PC-3 (cell line): ENCODE measurements around the gene CLEC2L.

Experiments used
- EZH2phosphoT487 ChIP-seq: fragments of 300-600 bp; sonication (generic); IDR thresholded peaks from 2 replicates; pipeline ENCODE4 v1.6.1; 2018; ENCODE audit warnings: mild to moderate bottlenecking, antibody characterized with exemption, low read length, borderline replicate concordance
- TF ChIP-seq, protein P1 (sequence below): fragments of 300-600 bp; sonication (generic); conservative IDR thresholded peaks from 2 replicates; pipeline ENCODE4 v1.5.1; 2017; ENCODE audit warnings: antibody characterized with exemption, low read depth, mild to moderate bottlenecking, low read length

DNA sequence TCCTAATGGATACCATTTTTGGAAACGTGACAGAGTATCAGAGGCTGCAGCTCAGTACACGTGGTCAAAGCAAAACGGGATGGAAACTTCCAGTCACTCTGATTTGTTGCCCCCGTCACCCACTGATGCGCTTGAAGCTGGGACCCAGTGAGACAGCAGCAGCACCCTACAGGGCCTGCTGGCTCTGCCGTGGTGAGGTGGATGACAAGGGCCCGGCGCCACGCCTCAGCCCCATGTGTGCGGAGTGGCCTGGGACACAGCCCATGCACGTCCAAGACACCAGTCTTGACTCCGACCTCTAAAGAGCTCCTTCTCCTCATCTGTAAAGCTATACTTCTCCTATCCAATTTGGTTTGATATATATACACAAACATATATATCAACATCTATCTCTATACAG, 39.0 kb downstream of the CLEC2L start:
- TF ChIP-seq EZH2phosphoT487 = no peak
- TF ChIP-seq, protein P1, sequence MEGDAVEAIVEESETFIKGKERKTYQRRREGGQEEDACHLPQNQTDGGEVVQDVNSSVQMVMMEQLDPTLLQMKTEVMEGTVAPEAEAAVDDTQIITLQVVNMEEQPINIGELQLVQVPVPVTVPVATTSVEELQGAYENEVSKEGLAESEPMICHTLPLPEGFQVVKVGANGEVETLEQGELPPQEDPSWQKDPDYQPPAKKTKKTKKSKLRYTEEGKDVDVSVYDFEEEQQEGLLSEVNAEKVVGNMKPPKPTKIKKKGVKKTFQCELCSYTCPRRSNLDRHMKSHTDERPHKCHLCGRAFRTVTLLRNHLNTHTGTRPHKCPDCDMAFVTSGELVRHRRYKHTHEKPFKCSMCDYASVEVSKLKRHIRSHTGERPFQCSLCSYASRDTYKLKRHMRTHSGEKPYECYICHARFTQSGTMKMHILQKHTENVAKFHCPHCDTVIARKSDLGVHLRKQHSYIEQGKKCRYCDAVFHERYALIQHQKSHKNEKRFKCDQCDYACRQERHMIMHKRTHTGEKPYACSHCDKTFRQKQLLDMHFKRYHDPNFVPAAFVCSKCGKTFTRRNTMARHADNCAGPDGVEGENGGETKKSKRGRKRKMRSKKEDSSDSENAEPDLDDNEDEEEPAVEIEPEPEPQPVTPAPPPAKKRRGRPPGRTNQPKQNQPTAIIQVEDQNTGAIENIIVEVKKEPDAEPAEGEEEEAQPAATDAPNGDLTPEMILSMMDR = no peak
